H9 (cell line): ENCODE measurements around the gene GDPD4. TPM values are rescaled to one million over a fixed set of nuclear protein-coding genes. Genes with fewer than 3 reads are reported as not detected.

Source experiments
- DNase-seq: peaks from one replicate; pipeline ENCODE4 v3.0.0-alpha.2; 2017
- H2AFZ ChIP-seq: one replicate; pipeline ENCODE4 v1.6.1; 2013; ENCODE audit warnings: mild to moderate bottlenecking, low read length, control low read depth, moderate library complexity
- H2AK5ac ChIP-seq: 2 replicates; pipeline ENCODE4 v1.6.1; 2013; ENCODE audit warnings: low read length, control low read depth, mixed read lengths; ENCODE audit not compliant: insufficient read length
- H2BK120ac ChIP-seq: one replicate; pipeline ENCODE4 v1.6.1; 2013; ENCODE audit warnings: low read depth, mild to moderate bottlenecking, low read length, control low read depth, inconsistent platforms; ENCODE audit not compliant: poor library complexity, severe bottlenecking
- H2BK12ac ChIP-seq: 2 replicates; pipeline ENCODE4 v1.6.1; 2013; ENCODE audit warnings: low read length, control low read depth, mixed read lengths, low read depth; ENCODE audit not compliant: insufficient read length
- H2BK15ac ChIP-seq: 2 replicates; pipeline ENCODE4 v1.6.1; 2013; ENCODE audit warnings: low read depth, low read length, control low read depth
- H2BK20ac ChIP-seq: one replicate; pipeline ENCODE4 v1.6.1; 2013; ENCODE audit warnings: low read depth, mild to moderate bottlenecking, low read length, control low read depth, inconsistent platforms; ENCODE audit not compliant: poor library complexity, severe bottlenecking
- H2BK5ac ChIP-seq: 2 replicates; pipeline ENCODE4 v1.6.1; 2013; ENCODE audit warnings: low read length, control low read depth, mixed read lengths; ENCODE audit not compliant: insufficient read length
- H3K14ac ChIP-seq: 2 replicates; pipeline ENCODE4 v1.6.1; 2013; ENCODE audit warnings: low read length, control low read depth; ENCODE audit not compliant: insufficient read depth
- H3K18ac ChIP-seq: 2 replicates; pipeline ENCODE4 v1.6.1; 2013; ENCODE audit warnings: low read depth, mild to moderate bottlenecking, mixed read lengths, low read length, control low read depth; ENCODE audit not compliant: insufficient read length
- H3K23ac ChIP-seq: 2 replicates; pipeline ENCODE4 v1.6.1; 2013; ENCODE audit warnings: low read length, control low read depth, mixed read lengths, low read depth; ENCODE audit not compliant: insufficient read length
- H3K23me2 ChIP-seq: 2 replicates; pipeline ENCODE4 v1.6.1; 2013; ENCODE audit warnings: low read depth, mild to moderate bottlenecking, mixed read lengths, low read length, control low read depth; ENCODE audit not compliant: insufficient read length, poor library complexity, severe bottlenecking
- H3K27ac ChIP-seq: 2 replicates; pipeline ENCODE4 v1.5.1; 2013; ENCODE audit warnings: low read length, control low read depth, mixed read lengths, low read depth; ENCODE audit not compliant: insufficient read length
- H3K27me3 ChIP-seq: 2 replicates; pipeline ENCODE4 v1.6.1; 2013; ENCODE audit warnings: low read length, control low read depth, inconsistent platforms; ENCODE audit not compliant: insufficient read depth
- H3K4ac ChIP-seq: 2 replicates; pipeline ENCODE4 v1.6.1; 2013; ENCODE audit warnings: low read depth, mild to moderate bottlenecking, control low read depth, inconsistent platforms, low read length, moderate library complexity
- H3K4me1 ChIP-seq: 2 replicates; pipeline ENCODE4 v1.6.1; 2013; ENCODE audit warnings: low read length, control low read depth, inconsistent platforms; ENCODE audit not compliant: insufficient read depth
- H3K4me2 ChIP-seq: 2 replicates; pipeline ENCODE4 v1.6.1; 2013; ENCODE audit warnings: low read length, control low read depth, mixed read lengths; ENCODE audit not compliant: insufficient read length, insufficient read depth
- H3K56ac ChIP-seq: 2 replicates; pipeline ENCODE4 v1.6.1; 2013; ENCODE audit warnings: low read depth, mild to moderate bottlenecking, mixed read lengths, low read length, control low read depth; ENCODE audit not compliant: insufficient read length
- H3K79me1 ChIP-seq: 2 replicates; pipeline ENCODE4 v1.6.1; 2013; ENCODE audit warnings: low read depth, mild to moderate bottlenecking, moderate library complexity, low read length, control low read depth, inconsistent platforms; ENCODE audit not compliant: insufficient read depth, poor library complexity, severe bottlenecking
- H3K79me2 ChIP-seq: 2 replicates; pipeline ENCODE4 v1.6.1; 2013; ENCODE audit warnings: low read length, control low read depth, inconsistent platforms; ENCODE audit not compliant: insufficient read depth
- H3K9ac ChIP-seq: 2 replicates; pipeline ENCODE4 v1.6.1; 2013; ENCODE audit warnings: low read length, control low read depth, mixed read lengths; ENCODE audit not compliant: insufficient read length; ENCODE audit errors: extremely low read depth
- H3K9me3 ChIP-seq: one replicate; pipeline ENCODE4 v1.6.1; 2013; ENCODE audit warnings: low read depth, low read length, inconsistent platforms; ENCODE audit not compliant: control insufficient read depth
- H3T11ph ChIP-seq: one replicate; pipeline ENCODE4 v1.6.1; 2013; ENCODE audit warnings: mild to moderate bottlenecking, low read length, control low read depth, inconsistent platforms
- H4K20me1 ChIP-seq: one replicate; pipeline ENCODE4 v1.6.1; 2013; ENCODE audit not compliant: control insufficient read depth, insufficient read length, insufficient read depth
- H4K5ac ChIP-seq: 2 replicates; pipeline ENCODE4 v1.6.1; 2013; ENCODE audit warnings: low read depth, mild to moderate bottlenecking, mixed read lengths, low read length, control low read depth; ENCODE audit not compliant: insufficient read length
- H4K8ac ChIP-seq: replicated peaks from 2 replicates; pipeline ENCODE4 v1.6.1; 2013; ENCODE audit warnings: low read length, control low read depth, mixed read lengths, low read depth; ENCODE audit not compliant: insufficient read length
- H4K91ac ChIP-seq: 2 replicates; pipeline ENCODE4 v1.6.1; 2013; ENCODE audit warnings: low read depth, mild to moderate bottlenecking, moderate library complexity, mixed read lengths, low read length, control low read depth; ENCODE audit not compliant: insufficient read length
- H3K27ac Mint-ChIP-seq, 3 experiments: 2 replicates in 2 of 3; 3 replicates in 1 of 3; pipeline ENCODE4 v1.8.0; 2020 to 2021; ENCODE audit warnings: mixed read lengths in 3 of 3, mild to moderate bottlenecking in 1 of 3, moderate library complexity in 1 of 3
- H3K27me3 Mint-ChIP-seq: 2 replicates; pipeline ENCODE4 v1.8.0; 2021; ENCODE audit warnings: low read depth, mild to moderate bottlenecking, moderate library complexity, mixed read lengths
- H3K36me3 Mint-ChIP-seq, 3 experiments: 2 replicates in 2 of 3; 3 replicates in 1 of 3; pipeline ENCODE4 v1.8.0; 2020 to 2021; ENCODE audit warnings: low read depth in 3 of 3, mixed read lengths in 3 of 3; ENCODE audit not compliant: insufficient read depth in 1 of 3
- H3K4me1 Mint-ChIP-seq, 2 experiments: 2 replicates each; pipeline ENCODE4 v1.8.0; 2020; ENCODE audit warnings: mixed read lengths in 2 of 2
- H3K4me3 Mint-ChIP-seq, 2 experiments: 2 replicates in 1 of 2; 3 replicates in 1 of 2; pipeline ENCODE4 v1.8.0; 2020 to 2021; ENCODE audit warnings: mild to moderate bottlenecking in 2 of 2, mixed read lengths in 2 of 2, moderate library complexity in 1 of 2
- H3K9me3 Mint-ChIP-seq, 2 experiments: 2 replicates in 1 of 2; 3 replicates in 1 of 2; pipeline ENCODE4 v1.8.0; 2020; ENCODE audit warnings: mild to moderate bottlenecking in 2 of 2, mixed read lengths in 2 of 2, moderate library complexity in 1 of 2
- CTCF ChIP-seq: fragments of 200-600 bp; sonication (generic); conservative IDR thresholded peaks from 3 replicates; pipeline ENCODE4 v1.8.0; 2021; ENCODE audit warnings: antibody characterized with exemption, mild to moderate bottlenecking
- WGBS: extraction: QIAGEN DNeasy Blood & Tissue Kit; methylation state at CpG from one replicate; pipeline ENCODE4 v1.1.7; 2013; ENCODE audit warnings: missing lambda C conversion rate, low lambda C conversion rate, mixed read lengths; ENCODE audit not compliant: insufficient read length; ENCODE audit errors: extremely low coverage; 5-methylcytosine and 5-hydroxymethylcytosine counted together
- total RNA-seq: library from RNA; stranded (reverse); gene quantifications from 2 replicates; pipeline ENCODE4 v1.2.1, GENCODE V29; 2021

Gene GDPD4
- total RNA-seq, 1 experiment from 2014 or later, result not detected

GRCh38 chr11:77181226-77181625, 120.3 kb downstream of the GDPD4 start:
- Histone ChIP-seq H3K4me1 (peaks cover 5% of the 10 kb centered on the region; the same call in 1 of the 2 replicates), H3K4me2 (no peak overlapping the region), H3K4ac (no peak overlapping the region), H3T11ph (no peak overlapping the region), H3K18ac (no peak overlapping the region), H3K79me2 (no peaks in the 10 kb centered on the region), H3K23me2 (no peaks in the 10 kb centered on the region), H2BK120ac (no peak overlapping the region), H2BK5ac (no peak overlapping the region), H2BK20ac (no peak overlapping the region), H3K27ac (no peak overlapping the region), H2BK15ac (no peak overlapping the region), H3K23ac (no peak overlapping the region), H2BK12ac (no peak overlapping the region), H3K27me3 (no peaks in the 10 kb centered on the region), H4K8ac (no peak overlapping the region), H4K5ac (no peak overlapping the region), H4K20me1 (no peaks in the 10 kb centered on the region), H3K79me1 (no peaks in the 10 kb centered on the region), H4K91ac (no peak overlapping the region), H3K14ac (no peak overlapping the region), H2AFZ (no peak overlapping the region), H3K9ac (no peak overlapping the region), H3K9me3 (no peaks in the 10 kb centered on the region), H3K56ac (no peak overlapping the region), H2AK5ac (no peak overlapping the region)
- H3K27ac Mint-ChIP-seq, result no peak overlapping the region
- no peak for TF ChIP-seq CTCF
- peaks cover 6 to 9% of the 10 kb centered on the region in 2 experiments for H3K4me1 Mint-ChIP-seq
- H3K9me3 Mint-ChIP-seq, result no peaks in the 10 kb centered on the region; a peak in 1 of 5 replicates
- no CpG with 5 or more reads among the region's 11 CpGs for WGBS
- no peak overlapping the region for H3K4me3 Mint-ChIP-seq
- H3K36me3 Mint-ChIP-seq, result no peaks in the 10 kb centered on the region; a peak in 3 of 7 replicates
- DNase-seq, result no peak
- H3K27me3 Mint-ChIP-seq, result peaks cover 2% of the 10 kb centered on the region; the same call in 1 of the 2 replicates
